Ishikawa (cell line): ENCODE data around the gene LCP2.

Experiments
- CREB1 ChIP-seq: IDR thresholded peaks from 2 replicates; pipeline ENCODE4 v1.6.1; 2012; ENCODE audit warnings: low read depth
- MAX ChIP-seq: IDR thresholded peaks from 2 replicates; pipeline ENCODE4 v1.6.1; 2012
- RAD21 ChIP-seq: IDR thresholded peaks from 2 replicates; pipeline ENCODE4 v1.6.1; 2012; ENCODE audit warnings: low read depth
- TCF12 ChIP-seq: IDR thresholded peaks from 2 replicates; pipeline ENCODE4 v1.6.1; 2012; ENCODE audit warnings: low read depth
- TF ChIP-seq, protein P1 (sequence below): IDR thresholded peaks from 2 replicates; pipeline ENCODE4 v1.6.1; 2012; ENCODE audit warnings: low read depth, mild to moderate bottlenecking

DNA sequence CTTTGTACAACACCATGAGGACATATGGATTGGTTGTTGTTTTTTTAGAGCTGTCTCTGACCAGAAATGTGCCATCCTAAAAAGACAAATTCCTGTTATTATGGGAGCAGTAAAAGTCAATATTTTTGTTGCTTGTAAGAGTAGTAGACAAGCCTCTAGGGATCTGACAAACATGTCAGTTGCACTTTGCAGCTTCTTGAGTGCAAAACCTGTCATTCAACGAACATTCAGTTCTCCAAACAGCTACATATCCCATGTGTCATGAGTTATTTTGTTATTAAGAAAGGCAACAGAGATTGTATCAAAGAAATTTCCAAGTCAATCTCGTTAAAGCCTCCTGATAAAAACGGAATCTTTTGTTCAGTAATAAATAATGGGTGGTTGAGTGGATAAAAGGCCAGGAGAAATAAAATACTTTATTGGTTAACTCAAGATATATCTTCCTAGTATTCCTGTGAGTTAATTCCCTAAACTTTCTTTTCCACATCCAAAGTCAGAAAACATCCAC is 46.7 kb downstream of the LCP2 start:
- TF ChIP-seq, protein P1, sequence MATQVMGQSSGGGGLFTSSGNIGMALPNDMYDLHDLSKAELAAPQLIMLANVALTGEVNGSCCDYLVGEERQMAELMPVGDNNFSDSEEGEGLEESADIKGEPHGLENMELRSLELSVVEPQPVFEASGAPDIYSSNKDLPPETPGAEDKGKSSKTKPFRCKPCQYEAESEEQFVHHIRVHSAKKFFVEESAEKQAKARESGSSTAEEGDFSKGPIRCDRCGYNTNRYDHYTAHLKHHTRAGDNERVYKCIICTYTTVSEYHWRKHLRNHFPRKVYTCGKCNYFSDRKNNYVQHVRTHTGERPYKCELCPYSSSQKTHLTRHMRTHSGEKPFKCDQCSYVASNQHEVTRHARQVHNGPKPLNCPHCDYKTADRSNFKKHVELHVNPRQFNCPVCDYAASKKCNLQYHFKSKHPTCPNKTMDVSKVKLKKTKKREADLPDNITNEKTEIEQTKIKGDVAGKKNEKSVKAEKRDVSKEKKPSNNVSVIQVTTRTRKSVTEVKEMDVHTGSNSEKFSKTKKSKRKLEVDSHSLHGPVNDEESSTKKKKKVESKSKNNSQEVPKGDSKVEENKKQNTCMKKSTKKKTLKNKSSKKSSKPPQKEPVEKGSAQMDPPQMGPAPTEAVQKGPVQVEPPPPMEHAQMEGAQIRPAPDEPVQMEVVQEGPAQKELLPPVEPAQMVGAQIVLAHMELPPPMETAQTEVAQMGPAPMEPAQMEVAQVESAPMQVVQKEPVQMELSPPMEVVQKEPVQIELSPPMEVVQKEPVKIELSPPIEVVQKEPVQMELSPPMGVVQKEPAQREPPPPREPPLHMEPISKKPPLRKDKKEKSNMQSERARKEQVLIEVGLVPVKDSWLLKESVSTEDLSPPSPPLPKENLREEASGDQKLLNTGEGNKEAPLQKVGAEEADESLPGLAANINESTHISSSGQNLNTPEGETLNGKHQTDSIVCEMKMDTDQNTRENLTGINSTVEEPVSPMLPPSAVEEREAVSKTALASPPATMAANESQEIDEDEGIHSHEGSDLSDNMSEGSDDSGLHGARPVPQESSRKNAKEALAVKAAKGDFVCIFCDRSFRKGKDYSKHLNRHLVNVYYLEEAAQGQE = no peak
- TF ChIP-seq MAX = no peak
- TF ChIP-seq CREB1 = no peak
- TF ChIP-seq RAD21 = no peak
- no peak for TF ChIP-seq TCF12
